ENCODE data around the gene PRKG1. TPM values are rescaled to one million over a fixed set of nuclear protein-coding genes. Genes with fewer than 3 reads are reported as not detected.
"Not testable (repeated sequence)": the region's sequence is repeated elsewhere in the genome, so short reads cannot be mapped to it uniquely, and the experiment has no call there.

Gene PRKG1
- total and polyA plus RNA-seq, 4 donors: 6.8 to 38.1 (median 15.4) TPM

DNA sequence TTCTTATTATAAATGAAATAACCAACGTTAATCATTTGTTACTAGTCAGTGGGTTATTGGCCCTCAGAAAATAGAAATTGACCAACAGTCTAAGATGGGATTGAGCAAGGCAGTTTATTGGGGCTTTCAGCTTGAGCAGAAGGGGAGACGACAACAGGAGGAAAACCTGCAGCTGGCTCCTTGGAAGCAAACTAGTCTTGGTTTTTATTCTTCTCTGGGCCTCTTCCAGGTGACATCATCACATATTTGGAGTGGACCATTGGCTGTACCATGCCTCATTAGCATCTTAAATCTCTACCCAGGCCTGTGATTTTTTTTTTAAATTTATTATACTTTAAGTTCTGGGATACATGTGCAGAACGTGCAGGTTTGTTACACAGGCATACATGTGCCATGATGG, 684.1 kb downstream of the PRKG1 start:
- 87% methylated on average over 2 of the region's 3 CpGs for WGBS (ENCODE audit: insufficient coverage)
- Histone ChIP-seq H3K4me3 (ENCODE audit: low read depth, low read length) (no peak overlapping the region), H3K4me1 (ENCODE audit: control insufficient read depth, insufficient read depth, low read length) (no peaks in the 10 kb centered on the region), H3K27ac (ENCODE audit: low read depth, low read length) (no peak overlapping the region), H3K36me3 (ENCODE audit: control insufficient read depth, insufficient read depth, low read length) (no peaks in the 10 kb centered on the region), H3K27me3 (ENCODE audit: control insufficient read depth, insufficient read depth, low read length) (no peaks in the 10 kb centered on the region), H3K9me3 (ENCODE audit: control insufficient read depth, insufficient read depth, low read length) (peaks cover 2% of the 10 kb centered on the region)
- no peak for DNase-seq (ENCODE audit: low read depth in 4 of 6, low spot score in 6 of 6)

DNA sequence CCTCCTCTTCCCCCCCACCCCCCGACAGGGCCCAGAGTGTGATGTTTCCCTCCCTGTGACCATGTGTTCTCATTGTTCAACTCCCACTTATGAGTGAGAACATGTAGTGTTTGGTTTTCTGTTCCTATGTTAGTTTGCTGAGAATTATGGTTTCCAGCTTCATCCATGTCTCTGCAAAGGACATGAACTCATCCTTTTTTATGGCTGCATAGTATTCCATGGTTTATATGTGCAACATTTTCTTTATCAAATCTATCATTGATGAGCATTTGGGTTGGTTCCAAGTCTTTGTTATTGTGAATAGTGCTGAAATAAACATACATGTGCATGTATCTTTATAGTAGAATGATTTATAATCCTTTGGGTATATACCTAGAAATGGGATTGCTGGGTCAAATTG, 684.6 kb downstream of the PRKG1 start:
- no CpG with 5 or more reads among the region's 1 CpG for WGBS (ENCODE audit: insufficient coverage)
- not testable (repeated sequence) for H3K4me1 ChIP-seq (ENCODE audit: control insufficient read depth, insufficient read depth, low read length); H3K9me3 ChIP-seq (ENCODE audit: control insufficient read depth, insufficient read depth, low read length); DNase-seq (ENCODE audit: low read depth in 4 of 6, low spot score in 6 of 6); H3K27ac ChIP-seq (ENCODE audit: low read depth, low read length); H3K27me3 ChIP-seq (ENCODE audit: control insufficient read depth, insufficient read depth, low read length); H3K4me3 ChIP-seq (ENCODE audit: low read depth, low read length); H3K36me3 ChIP-seq (ENCODE audit: control insufficient read depth, insufficient read depth, low read length)

DNA sequence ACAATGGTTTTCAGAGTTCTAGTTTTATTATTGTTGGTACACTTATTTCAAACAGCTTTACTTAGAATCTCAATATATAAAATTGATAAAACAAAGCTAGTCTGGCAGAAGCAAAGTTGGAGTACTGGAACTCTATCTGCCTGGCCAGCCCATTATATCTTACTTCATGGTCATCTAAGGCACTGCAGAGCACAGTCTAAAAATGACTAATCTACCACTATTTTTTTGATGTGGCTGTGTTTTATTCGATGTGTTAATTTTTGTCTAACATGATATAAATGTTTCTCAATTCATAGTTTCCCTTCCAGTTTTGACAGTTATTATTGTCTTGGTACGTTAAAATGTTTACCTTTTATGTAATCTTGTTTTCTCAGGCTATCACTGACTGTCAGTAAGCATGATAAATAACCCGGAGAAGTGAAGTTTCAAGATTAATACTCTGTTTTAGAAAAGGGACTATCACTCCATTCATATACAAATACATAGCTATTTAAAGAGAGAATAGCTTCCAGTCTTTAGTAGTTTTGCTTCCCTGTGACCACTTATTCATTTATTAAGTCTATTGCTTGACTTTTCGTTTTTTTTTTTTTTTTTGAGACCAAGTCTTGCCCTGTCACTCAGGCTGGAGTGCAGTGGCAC, 685.7 kb downstream of the PRKG1 start:
- WGBS (ENCODE audit: insufficient coverage): 83% methylated on average over 1 of the region's 4 CpGs
- no peak overlapping the region for H3K27ac ChIP-seq (ENCODE audit: low read depth, low read length)
- H3K9me3 ChIP-seq (ENCODE audit: control insufficient read depth, insufficient read depth, low read length): peaks cover 2% of the 10 kb centered on the region
- no peaks in the 10 kb centered on the region for H3K27me3 ChIP-seq (ENCODE audit: control insufficient read depth, insufficient read depth, low read length)
- DNase-seq (ENCODE audit: low read depth in 4 of 6, low spot score in 6 of 6): no peak
- H3K4me1 ChIP-seq (ENCODE audit: control insufficient read depth, insufficient read depth, low read length): no peaks in the 10 kb centered on the region
- no peaks in the 10 kb centered on the region for H3K36me3 ChIP-seq (ENCODE audit: control insufficient read depth, insufficient read depth, low read length)
- no peak overlapping the region for H3K4me3 ChIP-seq (ENCODE audit: low read depth, low read length)

DNA sequence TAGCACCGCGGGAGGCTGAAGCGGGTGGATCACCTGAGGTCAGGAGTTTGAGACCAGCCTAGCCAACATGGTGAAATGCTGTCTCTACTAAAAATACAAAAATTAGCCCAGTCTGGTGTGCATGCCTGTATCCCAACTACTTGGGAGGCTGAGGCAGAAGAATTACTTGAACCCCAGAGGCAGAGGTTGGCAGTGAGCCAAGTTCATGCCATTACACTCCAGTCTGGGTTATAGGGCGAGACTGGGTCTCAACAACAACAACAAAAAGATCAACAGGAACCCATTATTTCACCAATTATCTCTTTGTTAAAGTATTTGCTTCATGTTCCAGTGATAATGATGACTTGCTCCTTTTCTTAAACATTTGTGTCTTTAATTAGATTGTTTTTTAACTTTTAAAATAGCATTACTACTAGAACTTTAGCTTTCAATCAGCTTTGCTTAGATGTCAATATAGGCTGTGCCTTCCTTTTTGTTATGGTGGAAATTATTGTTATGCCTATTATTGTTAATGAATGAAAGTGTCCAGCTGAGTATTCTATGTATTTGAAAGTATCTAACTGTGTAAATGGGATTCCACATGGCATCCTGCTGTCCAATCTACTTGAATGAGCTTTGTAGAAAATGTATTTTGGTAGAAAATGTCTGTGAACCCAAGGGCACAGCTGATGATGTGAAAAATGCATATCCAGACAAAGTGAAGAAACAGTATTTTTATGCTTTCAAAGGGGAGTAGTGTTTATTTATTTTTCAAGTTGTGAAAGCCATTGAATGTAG, 686.8 kb downstream of the PRKG1 start:
- no peak overlapping the region for H3K27ac ChIP-seq (ENCODE audit: low read depth, low read length)
- no CpG with 5 or more reads among the region's 4 CpGs for WGBS (ENCODE audit: insufficient coverage)
- no peaks in the 10 kb centered on the region for H3K4me1 ChIP-seq (ENCODE audit: control insufficient read depth, insufficient read depth, low read length)
- no peak overlapping the region for H3K4me3 ChIP-seq (ENCODE audit: low read depth, low read length)
- no peaks in the 10 kb centered on the region for H3K36me3 ChIP-seq (ENCODE audit: control insufficient read depth, insufficient read depth, low read length)
- peaks cover 2% of the 10 kb centered on the region for H3K9me3 ChIP-seq (ENCODE audit: control insufficient read depth, insufficient read depth, low read length)
- peak in 1 of 6 donors; percentile 58 for DNase-seq (ENCODE audit: low read depth in 4 of 6, low spot score in 6 of 6)
- H3K27me3 ChIP-seq (ENCODE audit: control insufficient read depth, insufficient read depth, low read length): no peaks in the 10 kb centered on the region

DNA sequence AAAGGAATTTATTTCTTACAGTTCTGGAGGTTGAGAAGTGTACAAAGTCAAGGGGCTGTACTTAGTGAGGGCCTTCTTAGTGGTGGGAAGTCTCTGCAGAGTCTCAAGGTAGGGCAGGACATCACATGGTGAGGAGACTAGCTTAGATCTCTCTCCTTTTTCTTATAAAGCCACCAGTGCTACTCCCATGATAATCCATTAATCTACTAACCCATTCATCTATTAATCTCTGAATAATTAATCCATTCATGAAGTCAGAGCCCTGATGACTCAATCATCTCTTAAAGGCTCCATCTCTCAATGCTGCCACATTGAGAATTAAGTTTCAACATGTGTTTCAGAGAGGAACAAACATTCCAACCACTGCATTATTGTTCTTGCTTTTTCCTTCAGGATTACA, 689.5 kb downstream of the PRKG1 start:
- Histone ChIP-seq H3K4me1 (ENCODE audit: control insufficient read depth, insufficient read depth, low read length) (no peaks in the 10 kb centered on the region), H3K4me3 (ENCODE audit: low read depth, low read length) (no peak overlapping the region), H3K36me3 (ENCODE audit: control insufficient read depth, insufficient read depth, low read length) (no peaks in the 10 kb centered on the region), H3K27ac (ENCODE audit: low read depth, low read length) (no peak overlapping the region), H3K9me3 (ENCODE audit: control insufficient read depth, insufficient read depth, low read length) (no peaks in the 10 kb centered on the region), H3K27me3 (ENCODE audit: control insufficient read depth, insufficient read depth, low read length) (no peaks in the 10 kb centered on the region)
- DNase-seq (ENCODE audit: low read depth in 4 of 6, low spot score in 6 of 6): no peak

DNA sequence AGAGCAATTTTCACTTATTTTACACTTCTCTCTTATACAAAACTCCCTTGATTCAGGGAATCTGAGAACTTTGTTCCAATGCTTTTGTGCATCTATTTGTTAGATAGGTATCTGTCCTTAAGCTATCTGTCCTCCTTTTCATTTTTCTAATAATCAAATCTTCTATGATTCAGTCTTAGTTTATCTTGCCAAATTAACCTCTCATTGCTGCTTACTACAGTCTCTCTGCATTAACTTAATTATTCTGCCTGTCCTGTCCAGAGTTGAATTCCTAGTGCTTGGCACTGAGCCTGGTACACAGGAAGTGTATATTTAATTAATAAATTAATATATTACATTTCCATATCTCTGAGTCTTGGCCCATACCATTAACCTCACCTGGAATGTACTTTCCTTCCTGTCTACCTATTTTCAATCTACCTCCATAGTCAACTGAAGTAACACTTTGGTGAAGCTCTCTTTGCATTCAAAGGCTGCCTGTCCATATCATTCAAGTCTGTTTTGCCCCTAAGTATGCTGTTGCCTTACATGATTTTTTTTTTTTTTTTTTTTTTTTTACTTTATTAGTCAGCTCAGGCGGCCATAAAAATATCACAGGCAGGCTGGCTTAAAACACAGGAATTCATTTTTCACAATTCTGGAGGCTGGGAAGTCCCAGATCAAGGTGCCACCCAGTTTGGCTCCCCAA, 691.1 kb downstream of the PRKG1 start:
- DNase-seq (ENCODE audit: low read depth in 4 of 6, low spot score in 6 of 6): no peak
- no peaks in the 10 kb centered on the region for H3K9me3 ChIP-seq (ENCODE audit: control insufficient read depth, insufficient read depth, low read length)
- no peaks in the 10 kb centered on the region for H3K27me3 ChIP-seq (ENCODE audit: control insufficient read depth, insufficient read depth, low read length)
- H3K4me3 ChIP-seq (ENCODE audit: low read depth, low read length): no peak overlapping the region
- 86% methylated on average over 1 of the region's 1 CpG for WGBS (ENCODE audit: insufficient coverage)
- H3K27ac ChIP-seq (ENCODE audit: low read depth, low read length): no peak overlapping the region
- H3K36me3 ChIP-seq (ENCODE audit: control insufficient read depth, insufficient read depth, low read length): no peaks in the 10 kb centered on the region
- H3K4me1 ChIP-seq (ENCODE audit: control insufficient read depth, insufficient read depth, low read length): no peaks in the 10 kb centered on the region

DNA sequence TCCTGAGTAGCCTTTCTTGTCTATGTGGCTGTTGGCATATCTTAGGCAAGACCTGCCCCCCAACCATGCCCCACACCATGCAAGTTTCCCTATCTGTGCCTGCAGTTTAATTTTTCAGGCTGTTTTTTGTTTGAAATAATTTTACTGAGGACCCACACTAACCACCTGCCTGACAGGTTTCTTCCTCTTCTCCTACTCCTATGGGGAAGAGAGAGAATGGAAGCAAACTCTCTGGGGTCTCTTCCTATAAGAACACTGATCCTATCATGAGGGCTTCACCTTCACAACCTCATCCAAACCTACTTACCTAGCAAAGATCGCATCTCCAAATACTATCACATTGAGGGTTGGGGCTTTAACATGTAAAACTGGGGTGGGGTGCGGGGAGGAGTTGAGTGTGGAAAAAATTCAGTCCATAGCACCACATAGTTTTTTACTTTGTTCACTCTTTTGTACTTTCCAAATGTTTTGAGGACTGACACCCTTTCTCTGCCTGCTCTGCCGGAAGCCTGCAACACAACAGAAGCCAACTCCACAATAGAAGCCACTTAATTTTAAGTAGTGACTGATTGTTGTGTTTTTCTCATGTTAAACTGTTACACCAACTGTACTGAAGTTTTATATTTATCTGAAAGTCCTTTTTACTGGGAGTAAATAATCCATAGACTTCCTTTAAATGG, 692.3 kb downstream of the PRKG1 start:
- Histone ChIP-seq H3K9me3 (ENCODE audit: control insufficient read depth, insufficient read depth, low read length) (no peaks in the 10 kb centered on the region), H3K27ac (ENCODE audit: low read depth, low read length) (no peak overlapping the region), H3K4me3 (ENCODE audit: low read depth, low read length) (no peak overlapping the region), H3K36me3 (ENCODE audit: control insufficient read depth, insufficient read depth, low read length) (no peaks in the 10 kb centered on the region), H3K4me1 (ENCODE audit: control insufficient read depth, insufficient read depth, low read length) (no peaks in the 10 kb centered on the region), H3K27me3 (ENCODE audit: control insufficient read depth, insufficient read depth, low read length) (no peaks in the 10 kb centered on the region)
- WGBS (ENCODE audit: insufficient coverage): no CpG with 5 or more reads among the region's 3 CpGs
- no peak for DNase-seq (ENCODE audit: low read depth in 4 of 6, low spot score in 6 of 6)

DNA sequence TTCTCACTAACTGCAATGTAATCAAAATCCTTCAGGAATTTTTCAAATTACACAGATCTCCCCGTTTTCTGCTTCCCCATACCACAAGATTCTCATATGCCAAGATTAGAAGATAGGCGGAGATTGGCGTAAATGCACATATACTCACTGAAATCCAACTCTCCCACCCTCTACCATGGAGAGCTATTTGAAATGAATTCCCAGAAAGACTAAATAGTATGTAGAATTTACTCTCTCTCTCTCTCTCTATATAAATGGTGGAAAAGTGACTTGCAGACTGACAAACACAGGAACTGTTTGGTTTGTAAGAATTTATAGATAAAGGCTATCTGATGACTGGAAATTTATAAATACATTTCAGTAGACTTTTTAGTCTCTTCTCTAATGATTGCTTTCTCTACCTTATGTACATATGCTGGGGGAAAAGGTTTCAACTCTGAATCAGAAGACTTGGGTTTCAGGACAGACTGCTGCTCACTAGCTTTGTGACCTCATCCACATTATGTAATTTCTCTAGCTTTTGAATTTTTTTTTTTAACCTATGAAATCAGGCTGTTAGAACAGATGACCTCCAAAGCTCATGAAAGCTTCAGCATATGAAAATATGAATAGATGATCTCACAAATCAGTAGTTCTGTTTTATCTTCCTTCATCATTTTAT, 692.9 kb downstream of the PRKG1 start:
- DNase-seq (ENCODE audit: low read depth in 4 of 6, low spot score in 6 of 6): no peak
- 86% methylated on average over 1 of the region's 3 CpGs for WGBS (ENCODE audit: insufficient coverage)
- H3K27me3 ChIP-seq (ENCODE audit: control insufficient read depth, insufficient read depth, low read length): no peaks in the 10 kb centered on the region

DNA sequence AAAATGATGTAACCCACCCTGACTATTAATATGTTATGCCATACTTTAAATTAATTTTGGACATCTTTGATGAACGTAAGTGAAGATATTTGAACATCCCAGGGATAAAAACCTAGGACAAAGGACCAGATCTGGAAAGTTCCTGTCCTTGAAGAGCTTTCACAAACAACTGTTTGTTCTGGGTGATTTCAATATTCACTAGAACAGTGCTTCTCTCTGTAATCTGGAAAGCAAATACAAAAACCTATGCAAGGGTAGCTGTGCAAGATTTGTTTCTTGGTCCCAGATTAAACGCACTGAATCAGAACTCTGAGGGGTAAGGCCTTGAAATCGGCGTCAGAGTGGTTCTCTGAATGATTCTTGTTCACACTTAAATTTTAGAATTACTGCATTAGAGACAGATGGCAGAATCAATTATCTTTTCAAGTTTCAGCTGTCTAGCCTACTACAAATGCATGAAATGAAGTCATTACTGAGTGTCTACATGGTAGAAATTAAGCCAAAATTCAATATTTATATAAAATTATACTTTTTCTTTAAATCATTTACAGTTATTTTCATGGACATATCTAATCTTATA, 694.7 kb downstream of the PRKG1 start:
- DNase-seq (ENCODE audit: low read depth in 4 of 6, low spot score in 6 of 6): peak in 3 of 6 donors; percentile 11 to 60 (median 33)
- Histone ChIP-seq H3K27me3 (ENCODE audit: control insufficient read depth, insufficient read depth, low read length) (no peaks in the 10 kb centered on the region), H3K4me1 (ENCODE audit: control insufficient read depth, insufficient read depth, low read length) (no peaks in the 10 kb centered on the region), H3K27ac (ENCODE audit: low read depth, low read length) (no peak overlapping the region), H3K36me3 (ENCODE audit: control insufficient read depth, insufficient read depth, low read length) (no peaks in the 10 kb centered on the region), H3K9me3 (ENCODE audit: control insufficient read depth, insufficient read depth, low read length) (no peaks in the 10 kb centered on the region), H3K4me3 (ENCODE audit: low read depth, low read length) (no peak overlapping the region)
- 17% methylated on average over 1 of the region's 4 CpGs for whole genome bisulfite sequencing (ENCODE audit: insufficient coverage)

More for the DNA sequence above, 692.9 kb downstream of the PRKG1 start:
- Histone ChIP-seq H3K9me3 (ENCODE audit: control insufficient read depth, insufficient read depth, low read length) (no peaks in the 10 kb centered on the region), H3K27ac (ENCODE audit: low read depth, low read length) (no peak overlapping the region), H3K4me1 (ENCODE audit: control insufficient read depth, insufficient read depth, low read length) (no peaks in the 10 kb centered on the region), H3K4me3 (ENCODE audit: low read depth, low read length) (no peak overlapping the region), H3K36me3 (ENCODE audit: control insufficient read depth, insufficient read depth, low read length) (no peaks in the 10 kb centered on the region)
